ENCODE results near the gene VGLL4. TPM values are rescaled to one million over a fixed set of nuclear protein-coding genes. Genes with fewer than 3 reads are reported as not detected.

Gene VGLL4
- total and polyA plus RNA-seq, 2 donors (not counting 1 experiment from before 2014, with no cell fraction given), result 25.8 to 29.0 TPM

- H3K9ac ChIP-seq (ENCODE audit: low read length), result no peak overlapping the region
- H3K9me3 ChIP-seq (ENCODE audit: control extremely low read depth in 1 of 3, control insufficient read depth in 2 of 3, insufficient read depth in 1 of 3, low read length in 2 of 3), result no peaks in the 10 kb centered on the region
- WGBS (ENCODE audit: insufficient coverage), result 90% methylated on average over 2 of the region's 3 CpGs
- no peak for DNase-seq
- no peak overlapping the region for H3K4me3 Mint-ChIP-seq
- ChIA-PET POLR2A (no interaction called here), CTCF (no interaction called here)
- no peak overlapping the region for H3K4me2 ChIP-seq (replicated peaks; ENCODE audit: low read depth, low read length, poor library complexity, severe bottlenecking)
- no peak overlapping the region for H3K27ac Mint-ChIP-seq
- peaks cover 37% of the 10 kb centered on the region for H3K4me1 Mint-ChIP-seq
- H2AFZ ChIP-seq (ENCODE audit: insufficient read depth, low read depth, low read length, poor library complexity, severe bottlenecking), result no peak overlapping the region
- H3K79me2 ChIP-seq (ENCODE audit: control insufficient read depth, insufficient read depth, low read length), result peaks cover 98% of the 10 kb centered on the region
- TF ChIP-seq CTCF (IDR thresholded peaks at IDR 0.05) (no peak), EZH2 (IDR thresholded peaks at IDR 0.05; ENCODE audit: borderline replicate concordance, insufficient read depth, low read depth, low read length, poor library complexity, severe bottlenecking) (no peak)
- no peak overlapping the region for H3K27ac ChIP-seq (ENCODE audit: low read length in 2 of 2)
- no peaks in the 10 kb centered on the region for H3K9me3 Mint-ChIP-seq (ENCODE audit: insufficient read depth)
- H3K4me3 ChIP-seq (ENCODE audit: control extremely low read depth in 1 of 5, extremely low read depth in 1 of 5, insufficient read depth in 1 of 5, low read depth in 2 of 5, low read length in 4 of 5), result no peak overlapping the region
- intact Hi-C loops (cut with micrococcal nuclease), result no loop called here
- H3K27me3 Mint-ChIP-seq, result no peaks in the 10 kb centered on the region
- H3K4me1 ChIP-seq (ENCODE audit: control insufficient read depth in 2 of 2, insufficient read depth in 2 of 2, low read length in 2 of 2), result peaks cover 0 to 5% of the 10 kb centered on the region in 2 donors
- no peak for ATAC-seq (ENCODE audit: low read depth)
- no peaks in the 10 kb centered on the region for H3K27me3 ChIP-seq (replicated peaks in 1 of 4; ENCODE audit: control extremely low read depth in 1 of 4, control insufficient read depth in 3 of 4, insufficient read depth in 4 of 4, low read length in 3 of 4)
- peaks cover 0 to 1% of the 10 kb centered on the region in 2 experiments for H3K36me3 ChIP-seq (replicated peaks in 1 of 2; ENCODE audit: control extremely low read depth in 1 of 2, control insufficient read depth in 1 of 2, extremely low read depth in 1 of 2, insufficient read depth in 2 of 2, low read length in 1 of 2)
- H4K20me1 ChIP-seq (ENCODE audit: control insufficient read depth, insufficient read depth, low read length, poor library complexity, severe bottlenecking), result peaks cover 51% of the 10 kb centered on the region
Observed at GRCh38 chr3:11632966-11633365, 10.7 kb downstream of the VGLL4 start.

- intact Hi-C loops (cut with micrococcal nuclease), result no loop called here
- DNase-seq (no peak), ATAC-seq (ENCODE audit: low read depth) (no peak)
- Mint-ChIP-seq H3K27me3 (no peaks in the 10 kb centered on the region), H3K9me3 (ENCODE audit: insufficient read depth) (no peaks in the 10 kb centered on the region), H3K4me1 (peaks cover 37% of the 10 kb centered on the region), H3K27ac (no peak overlapping the region), H3K4me3 (no peak overlapping the region)
- Histone ChIP-seq H3K79me2 (ENCODE audit: control insufficient read depth, insufficient read depth, low read length) (peaks cover 98% of the 10 kb centered on the region), H3K9ac (ENCODE audit: low read length) (no peak overlapping the region), H3K36me3 (replicated peaks in 1 of 2; ENCODE audit: control extremely low read depth in 1 of 2, control insufficient read depth in 1 of 2, extremely low read depth in 1 of 2, insufficient read depth in 2 of 2, low read length in 1 of 2) (peaks cover 0 to 1% of the 10 kb centered on the region in 2 experiments), H4K20me1 (ENCODE audit: control insufficient read depth, insufficient read depth, low read length, poor library complexity, severe bottlenecking) (peaks cover 48% of the 10 kb centered on the region), H3K4me3 (ENCODE audit: control extremely low read depth in 1 of 5, extremely low read depth in 1 of 5, insufficient read depth in 1 of 5, low read depth in 2 of 5, low read length in 4 of 5) (no peak overlapping the region), H3K27ac (ENCODE audit: low read length in 2 of 2) (no peak overlapping the region), H3K27me3 (replicated peaks in 1 of 4; ENCODE audit: control extremely low read depth in 1 of 4, control insufficient read depth in 3 of 4, insufficient read depth in 4 of 4, low read length in 3 of 4) (no peaks in the 10 kb centered on the region), H3K4me2 (replicated peaks; ENCODE audit: low read depth, low read length, poor library complexity, severe bottlenecking) (no peak overlapping the region), H2AFZ (ENCODE audit: insufficient read depth, low read depth, low read length, poor library complexity, severe bottlenecking) (no peak overlapping the region), H3K9me3 (ENCODE audit: control extremely low read depth in 1 of 3, control insufficient read depth in 2 of 3, insufficient read depth in 1 of 3, low read length in 2 of 3) (no peaks in the 10 kb centered on the region), H3K4me1 (ENCODE audit: control insufficient read depth in 2 of 2, insufficient read depth in 2 of 2, low read length in 2 of 2) (peaks cover 0 to 5% of the 10 kb centered on the region in 2 donors)
- TF ChIP-seq CTCF (IDR thresholded peaks at IDR 0.05), result no peak
- TF ChIP-seq EZH2 (IDR thresholded peaks at IDR 0.05; ENCODE audit: borderline replicate concordance, insufficient read depth, low read depth, low read length, poor library complexity, severe bottlenecking), result no peak
- CTCF ChIA-PET, result no interaction called here
- POLR2A ChIA-PET, result no interaction called here
- WGBS (ENCODE audit: insufficient coverage), result 71% methylated on average over 2 of the region's 2 CpGs
Observed at GRCh38 chr3:11632564-11632963, 11.2 kb downstream of the VGLL4 start.

All from B cell (primary cell).